CD4-positive, alpha-beta T cell treated with Interleukin-4 for 1 hour (primary cell): ENCODE measurements around the gene MAST4.

ENCODE experiments used
- DNase-seq, 2 donors: peaks; one replicate each; pipeline ENCODE4 v3.0.0-alpha.2; 2020 to 2022

MAST4 gene

DNA sequence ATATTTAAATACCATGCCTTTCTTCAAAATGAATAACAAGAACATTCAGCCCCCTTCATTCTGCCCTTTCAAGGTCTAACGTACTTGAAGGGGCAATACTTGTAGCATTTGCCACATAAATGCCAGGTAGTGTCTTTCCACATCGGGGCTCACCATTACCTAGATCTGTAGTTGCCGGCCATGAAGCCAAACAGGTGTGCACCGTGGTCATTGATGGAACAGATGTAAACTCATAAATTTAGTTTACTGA lies 407.4 kb downstream of the MAST4 start:
- DNase-seq, result no peak

DNA sequence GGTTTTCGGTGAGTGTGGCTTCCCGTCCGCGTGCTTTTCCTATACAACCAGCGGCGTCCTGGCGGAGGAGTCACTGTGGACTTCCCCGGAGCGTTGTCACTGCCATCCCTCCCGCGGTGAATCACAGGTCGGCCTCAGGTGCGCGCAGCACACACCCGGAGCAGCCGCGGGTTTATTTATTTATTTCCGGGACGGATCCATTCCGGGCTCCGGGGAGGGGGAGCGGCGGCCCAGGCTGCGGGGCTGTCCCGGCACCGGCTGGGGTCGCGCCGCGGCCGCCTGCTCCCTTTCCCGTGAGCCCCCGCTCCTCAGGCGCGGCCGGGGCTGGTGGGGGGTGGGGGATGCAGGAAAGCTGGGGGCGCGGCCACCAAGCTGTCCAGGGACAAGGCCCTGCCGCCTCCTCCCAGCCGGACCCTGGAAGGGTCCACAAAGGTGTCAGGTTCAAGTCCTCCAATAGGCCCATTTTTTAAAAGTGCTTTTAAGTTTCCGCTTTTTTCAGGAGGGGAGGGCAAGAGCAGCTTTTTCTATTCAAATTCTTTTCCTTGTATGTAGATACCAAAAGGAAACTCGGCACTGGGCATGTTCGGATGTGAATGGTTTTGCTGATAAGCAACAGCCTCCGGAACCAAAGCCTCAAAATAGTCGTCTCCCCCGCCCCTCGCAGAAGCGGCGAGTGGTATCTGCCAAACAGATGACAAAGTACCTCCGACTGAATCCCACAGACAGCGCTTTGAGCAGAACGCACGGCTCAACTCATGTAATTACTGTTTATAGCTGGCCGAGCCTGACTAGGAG lies 407.9 kb downstream of the MAST4 start:
- DNase-seq, result peak; percentile 89 to 92

DNA sequence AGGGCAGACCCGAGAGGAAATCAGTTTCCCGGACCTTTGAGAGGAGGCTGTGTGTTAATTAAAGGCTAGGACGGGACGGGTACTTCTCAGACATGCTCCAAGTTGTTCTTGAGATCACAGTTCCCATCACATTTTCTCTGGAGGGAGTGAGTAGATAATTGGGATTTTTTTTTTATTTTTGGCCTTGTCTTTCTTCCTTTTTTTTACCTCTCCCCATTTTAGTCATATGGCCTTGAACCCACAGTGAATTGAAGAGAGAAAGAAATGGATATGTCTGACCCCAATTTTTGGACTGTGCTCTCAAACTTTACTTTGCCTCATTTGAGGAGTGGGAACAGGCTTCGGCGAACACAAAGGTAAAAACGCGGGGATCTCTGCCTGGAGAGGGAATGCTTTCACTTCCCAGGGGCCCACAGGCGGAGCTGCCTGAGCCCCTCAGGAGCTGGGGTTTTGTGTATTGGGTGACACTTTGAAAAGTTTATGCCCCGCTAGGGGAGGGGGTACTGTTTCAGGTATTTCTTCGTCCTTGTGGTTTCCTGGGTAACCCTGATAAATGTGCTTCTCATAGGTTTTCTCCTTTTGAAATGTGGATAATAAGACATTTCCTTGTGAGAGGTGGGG lies 408.6 kb downstream of the MAST4 start:
- DNase-seq, result peak in 1 of 2 donors; percentile 19

DNA sequence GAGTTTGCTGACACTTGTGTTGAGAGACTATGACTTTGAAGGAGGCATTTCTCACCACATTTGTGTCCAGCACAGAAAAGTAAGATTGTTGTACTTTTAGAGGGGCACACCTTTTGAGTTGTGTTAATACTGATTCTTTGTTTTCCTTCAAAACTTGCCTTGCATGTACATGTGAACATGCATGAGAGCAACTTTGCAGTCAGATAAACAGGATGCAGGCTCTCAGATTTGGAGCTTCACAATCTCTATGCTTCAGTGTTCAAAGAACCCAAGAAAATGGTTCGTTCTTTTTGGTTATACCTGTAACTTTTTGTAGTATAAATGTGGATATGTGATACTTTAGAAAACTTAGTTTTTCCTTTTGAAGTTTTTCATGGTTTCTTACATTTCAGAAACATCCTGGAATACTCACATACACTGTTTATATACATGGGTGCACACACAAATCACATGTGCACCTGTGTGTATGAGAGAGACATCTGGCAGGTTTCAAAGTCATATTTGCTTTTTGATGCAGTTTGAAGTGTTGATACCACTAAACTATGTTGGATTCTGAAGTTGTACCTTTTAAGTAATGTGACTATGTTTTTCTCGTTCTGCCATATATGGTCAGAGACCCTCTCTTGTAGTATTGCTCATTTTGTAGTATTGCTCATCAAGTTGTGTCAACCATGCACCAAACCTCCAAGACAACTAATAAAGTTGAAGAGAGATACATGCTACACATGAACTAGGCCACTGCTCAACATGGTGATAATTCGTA lies 409.7 kb downstream of the MAST4 start:
- peak in 1 of 2 donors; percentile 10 for DNase-seq

DNA sequence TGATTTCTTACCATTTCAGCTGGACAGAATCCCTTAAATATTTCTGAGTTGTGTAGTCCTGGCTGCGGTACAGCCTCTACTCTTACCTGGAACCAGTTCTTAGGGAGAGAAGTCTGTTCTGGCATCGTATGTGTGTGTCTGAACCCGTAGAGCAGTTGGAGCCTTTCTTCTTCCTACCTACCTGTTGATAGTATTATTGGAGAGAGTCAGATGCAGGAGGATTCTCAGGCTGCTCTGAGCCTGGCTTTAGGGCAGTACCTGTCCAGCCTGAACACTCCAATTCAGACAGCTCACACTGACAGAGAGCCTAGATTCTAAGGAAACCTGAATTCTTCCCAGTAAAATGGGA lies 410.3 kb downstream of the MAST4 start:
- DNase-seq, result no peak

DNA sequence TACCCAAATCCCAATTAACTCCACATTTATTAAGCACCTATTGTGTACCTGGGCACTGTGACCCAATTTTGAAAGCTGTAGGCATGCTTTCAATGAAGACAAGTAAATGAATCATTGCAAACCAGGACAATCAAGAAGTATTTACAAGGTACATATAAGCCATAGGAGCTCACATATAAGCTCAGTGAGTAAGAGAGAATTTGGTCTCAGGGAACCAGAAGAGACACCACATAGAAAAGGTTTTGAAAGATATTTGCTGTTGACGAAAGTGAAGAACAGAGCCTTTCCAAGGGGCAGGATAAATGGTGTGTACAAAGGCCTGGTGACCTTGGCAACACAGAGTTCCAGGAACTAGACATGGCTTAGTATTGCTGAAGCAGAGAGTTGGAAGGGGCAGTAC lies 412.8 kb downstream of the MAST4 start:
- no peak for DNase-seq

DNA sequence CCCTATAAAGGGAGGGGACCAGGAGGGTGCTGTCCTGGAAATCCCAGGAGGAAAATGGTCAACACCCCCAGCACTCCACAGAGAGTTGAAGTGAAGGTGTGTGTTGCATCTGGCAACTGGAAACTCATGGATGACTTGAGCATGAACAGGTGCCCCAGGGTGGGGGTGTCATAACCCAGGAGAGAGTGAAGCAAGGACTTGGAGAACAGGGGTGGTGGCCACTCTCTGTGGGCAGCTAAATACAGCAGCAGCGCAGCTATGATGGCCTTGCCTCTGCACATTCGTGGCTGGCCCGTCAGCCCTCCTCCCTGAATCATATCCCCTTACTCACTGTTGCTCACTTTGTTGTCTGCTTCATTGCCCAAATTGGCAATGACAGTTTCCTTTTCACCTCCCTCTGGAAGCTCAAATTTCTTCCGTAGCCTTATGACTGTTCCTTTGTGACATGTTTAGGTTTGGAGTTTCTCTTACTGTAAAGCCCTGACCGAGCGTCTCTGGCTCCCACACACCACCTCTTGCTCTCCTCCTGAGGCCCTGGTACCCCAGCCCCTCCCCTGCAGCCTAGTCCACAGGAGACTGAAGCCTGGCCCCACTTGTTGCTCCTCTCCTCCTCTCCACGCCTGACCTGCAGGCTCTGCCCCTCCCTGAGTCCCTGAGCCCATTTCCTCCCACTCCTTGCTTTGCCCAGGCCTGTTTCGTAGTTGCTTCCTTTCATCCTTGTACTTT lies 414.7 kb downstream of the MAST4 start:
- DNase-seq, result no peak

DNA sequence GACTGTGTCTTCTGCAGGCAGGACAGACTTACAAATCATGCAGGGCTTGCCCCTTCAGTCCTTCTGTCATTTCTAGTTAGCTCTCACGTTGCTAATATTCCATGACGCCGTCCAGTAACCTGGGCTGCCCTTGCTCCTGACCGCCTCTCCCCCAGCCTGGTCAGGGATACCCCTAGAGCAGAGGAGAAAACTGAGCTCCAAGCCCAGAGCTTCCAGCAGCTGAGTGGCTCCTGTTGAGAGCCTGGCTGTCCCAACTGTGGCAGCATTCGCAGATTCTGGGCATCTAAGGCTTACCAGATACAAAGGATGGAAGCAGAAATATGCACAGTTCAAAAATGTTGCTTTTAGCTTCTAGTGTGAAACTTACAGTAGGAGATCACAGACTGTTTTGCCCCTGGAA lies 415.2 kb downstream of the MAST4 start:
- no peak for DNase-seq

DNA sequence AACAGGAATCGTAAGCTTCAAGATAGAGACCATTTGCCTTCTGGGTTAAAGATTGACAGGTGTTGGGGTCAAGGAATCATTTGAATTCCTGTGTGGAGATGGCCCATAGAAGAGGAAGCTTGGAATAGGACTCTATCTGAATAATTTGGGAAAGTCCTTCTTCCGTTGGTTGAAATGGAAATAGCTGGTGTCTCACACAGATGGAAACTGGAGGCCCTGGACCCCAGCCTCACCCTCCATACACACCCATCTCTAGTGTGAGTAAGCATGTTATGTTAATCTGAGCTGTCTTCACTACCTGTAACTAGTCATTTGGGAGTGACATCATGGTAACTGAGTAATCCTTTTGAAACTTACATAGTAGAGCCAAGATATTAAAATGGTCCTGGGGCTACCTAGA lies 416.0 kb downstream of the MAST4 start:
- no peak for DNase-seq

DNA sequence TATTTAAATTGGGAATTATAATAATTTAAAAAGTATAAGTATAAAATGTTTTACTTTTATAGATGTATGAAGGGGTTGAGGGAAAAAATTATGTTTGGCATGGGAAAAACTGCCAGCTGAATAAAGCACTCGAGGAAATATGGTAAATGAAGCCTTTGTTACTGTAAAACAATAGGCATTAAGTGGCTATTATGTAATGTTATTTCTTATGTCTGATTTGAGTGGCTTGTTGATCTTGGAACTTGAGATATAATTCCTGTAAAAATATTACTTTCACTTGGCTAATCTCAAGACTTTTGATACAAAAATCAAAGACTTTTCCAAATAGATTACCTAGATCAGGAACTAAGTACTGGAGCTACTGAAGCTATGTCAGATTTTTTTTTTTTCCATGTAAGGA lies 417.5 kb downstream of the MAST4 start:
- DNase-seq, result no peak

DNA sequence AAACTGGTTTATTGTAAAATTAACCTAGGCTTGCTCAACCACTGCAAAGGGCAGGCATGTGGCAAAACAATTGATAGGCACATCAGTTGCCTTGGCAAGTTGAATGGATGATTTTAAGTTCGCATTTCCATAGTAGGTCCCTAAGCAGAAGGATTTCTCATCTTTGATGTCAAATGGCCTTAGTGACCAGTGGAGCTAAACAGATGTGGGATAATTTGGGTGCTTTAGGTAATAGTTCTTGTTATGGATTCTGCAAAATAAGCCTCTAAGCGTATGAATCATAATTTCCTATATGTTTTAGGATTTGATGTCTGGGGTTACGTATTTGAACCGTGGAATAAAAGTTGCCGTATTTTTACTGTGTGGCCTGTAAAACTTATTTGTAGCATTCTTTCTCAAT lies 418.0 kb downstream of the MAST4 start:
- no peak for DNase-seq

DNA sequence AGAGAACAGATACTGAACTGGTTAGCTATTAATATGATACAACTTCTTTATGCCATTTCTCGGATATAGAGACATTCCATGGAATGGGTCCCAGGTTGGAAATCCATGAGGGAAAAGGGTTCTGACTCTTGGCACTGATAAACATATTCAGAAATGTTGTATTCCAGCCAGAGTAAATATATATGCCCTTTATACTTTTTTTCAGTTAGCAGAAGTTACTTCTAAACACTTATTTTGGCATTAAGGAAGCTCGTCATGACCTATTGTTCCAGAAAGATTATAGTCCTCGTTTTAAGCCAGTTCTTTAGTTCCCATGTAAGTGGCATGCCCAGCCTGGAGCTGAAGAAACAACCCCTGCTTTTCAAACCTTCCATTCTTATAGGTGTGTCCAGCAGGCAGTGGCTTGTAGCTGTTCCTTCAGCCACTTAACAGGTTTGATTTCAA lies 418.8 kb downstream of the MAST4 start:
- DNase-seq, result no peak

DNA sequence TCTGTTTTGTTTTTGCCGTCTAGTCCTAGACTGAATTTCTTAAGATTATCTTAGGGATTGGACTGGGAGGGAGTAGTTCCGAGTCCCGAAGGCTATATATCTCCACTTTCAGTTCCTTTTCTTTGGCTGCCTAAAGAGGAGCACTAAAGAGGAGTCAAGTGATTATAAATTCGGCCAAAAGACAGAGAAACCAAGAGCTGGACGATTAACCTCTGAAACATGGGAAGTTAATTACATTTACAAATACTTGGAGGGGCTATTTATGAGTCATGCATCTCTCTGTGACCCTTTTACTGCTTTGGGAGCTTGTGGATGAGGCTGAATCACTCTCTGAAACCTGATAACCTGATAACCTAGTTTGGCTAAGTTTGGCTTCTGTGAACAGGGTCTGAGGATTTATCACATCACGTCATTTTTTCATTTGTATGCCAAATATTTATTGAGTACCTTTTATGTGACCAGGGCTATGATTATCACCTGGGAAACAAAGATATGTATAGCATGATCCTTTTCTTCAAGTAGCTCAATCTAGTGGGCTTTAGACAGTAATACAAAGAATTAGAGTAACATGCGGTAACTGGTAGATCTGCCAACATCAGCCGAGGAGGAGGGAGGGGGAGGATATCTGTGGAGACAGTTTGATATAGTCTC lies 419.5 kb downstream of the MAST4 start:
- no peak for DNase-seq

DNA sequence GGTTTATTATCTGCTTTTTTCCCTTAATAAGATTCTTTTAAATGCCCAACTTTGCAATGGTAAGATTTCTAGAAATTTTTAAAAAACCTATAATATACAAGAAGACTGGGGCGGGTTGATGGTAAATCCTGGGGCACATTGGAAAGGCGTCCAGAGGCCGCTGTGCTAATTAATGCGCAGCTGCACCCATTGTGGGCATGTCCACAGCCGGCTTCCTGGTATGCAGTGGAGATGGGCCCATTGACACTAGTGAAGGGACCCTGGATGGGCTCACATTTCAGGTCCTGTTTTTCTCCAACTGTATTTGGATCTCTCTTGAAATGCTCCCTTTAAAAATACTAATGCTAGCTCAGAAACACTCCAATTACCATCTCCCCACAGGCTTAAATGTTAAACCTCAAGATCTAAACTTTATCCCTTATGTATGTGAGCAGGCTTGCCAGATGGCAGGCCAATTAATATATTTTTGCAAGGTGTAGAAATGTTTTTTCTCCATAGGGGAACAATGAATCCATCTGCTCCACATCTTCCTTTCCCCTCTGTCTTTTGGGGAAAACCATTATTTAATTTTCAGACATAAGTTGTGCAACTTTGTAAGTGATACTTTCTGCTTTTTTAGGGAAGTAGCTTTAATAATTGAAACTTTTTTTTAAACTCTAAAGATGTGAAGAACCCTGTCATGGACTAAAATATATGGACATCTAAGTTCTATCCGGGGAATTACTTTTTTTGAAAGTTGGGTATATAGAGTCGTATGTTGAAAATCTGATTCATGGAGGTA lies 423.1 kb downstream of the MAST4 start:
- no peak for DNase-seq

DNA sequence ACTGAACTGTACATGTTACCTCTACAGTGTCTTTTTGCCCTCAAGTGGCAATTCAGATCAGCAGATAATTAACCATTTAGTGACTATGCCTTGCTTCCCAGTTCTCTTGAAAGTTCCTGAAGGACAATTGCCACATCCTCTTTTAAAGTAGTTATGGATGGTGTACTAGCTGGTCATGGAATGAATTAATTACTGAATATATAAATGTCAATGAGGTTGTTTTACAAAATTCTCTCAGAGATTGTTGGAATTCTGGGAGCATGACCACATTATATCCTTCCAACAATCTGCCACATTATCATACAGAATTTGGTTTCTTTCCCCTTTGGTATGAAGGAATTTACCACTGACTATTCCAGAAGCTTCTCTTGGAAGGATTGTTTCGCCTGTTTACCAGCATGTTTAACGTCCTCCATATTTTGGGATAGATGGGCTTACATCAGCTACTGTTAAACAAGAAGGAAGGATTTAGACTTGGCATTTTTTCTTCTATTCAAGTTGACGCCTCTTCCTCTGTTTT lies 424.0 kb downstream of the MAST4 start:
- no peak for DNase-seq

DNA sequence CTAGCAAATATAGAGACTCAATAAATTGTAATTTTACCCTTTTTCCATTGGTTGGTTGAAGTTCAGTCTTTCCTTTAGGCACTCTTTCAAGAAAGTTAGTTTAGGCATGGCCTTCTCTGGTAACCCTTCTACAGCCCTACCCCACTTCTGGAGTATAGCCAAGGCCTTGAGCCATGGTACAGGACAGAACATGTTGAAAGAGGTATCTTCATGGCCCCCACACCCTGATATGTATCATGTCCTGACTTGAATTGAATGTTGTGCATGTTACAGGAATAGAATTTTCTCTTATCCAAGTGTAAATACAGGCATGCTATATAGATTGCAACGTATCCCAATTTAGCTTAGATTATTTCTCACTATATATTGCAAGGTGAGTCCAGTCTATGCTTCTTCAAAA lies 424.8 kb downstream of the MAST4 start:
- DNase-seq, result no peak

DNA sequence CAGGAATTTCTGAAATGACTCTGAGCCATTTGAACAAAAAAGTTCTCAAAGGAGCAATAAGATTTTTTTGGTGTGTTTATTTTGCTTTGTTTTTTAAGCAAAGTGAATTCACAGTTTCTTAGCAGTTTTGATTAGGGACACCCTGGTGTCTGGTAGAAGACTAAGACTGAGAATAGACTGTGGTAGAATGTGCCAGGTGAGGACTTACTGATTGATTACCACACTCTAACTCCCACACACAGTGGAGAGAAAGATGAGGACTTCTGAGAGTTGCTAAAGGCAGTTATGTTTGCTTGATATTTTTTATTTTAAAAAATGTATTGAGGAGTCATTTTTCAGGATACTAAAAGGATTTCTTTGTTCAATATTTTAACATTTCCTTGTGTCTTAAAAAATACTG lies 425.3 kb downstream of the MAST4 start:
- DNase-seq, result no peak

DNA sequence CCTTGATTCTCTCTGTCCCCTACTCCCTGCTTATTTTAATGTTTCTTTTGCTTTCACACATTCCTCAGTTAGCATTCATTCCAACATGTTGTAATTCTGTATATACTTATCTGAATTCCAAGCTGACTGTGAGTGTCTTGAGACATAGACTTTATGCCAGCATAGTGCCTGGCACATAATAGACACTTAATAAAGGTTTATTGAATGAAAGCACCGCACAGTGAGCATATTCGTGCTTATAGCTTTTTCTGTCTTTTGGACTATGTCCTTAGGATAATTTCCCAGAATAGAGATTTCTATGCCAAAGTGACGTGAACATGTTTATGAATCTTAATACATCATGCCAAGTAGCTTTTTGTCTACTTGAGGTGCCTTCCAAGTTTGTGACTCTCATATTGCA lies 425.8 kb downstream of the MAST4 start:
- DNase-seq, result no peak

DNA sequence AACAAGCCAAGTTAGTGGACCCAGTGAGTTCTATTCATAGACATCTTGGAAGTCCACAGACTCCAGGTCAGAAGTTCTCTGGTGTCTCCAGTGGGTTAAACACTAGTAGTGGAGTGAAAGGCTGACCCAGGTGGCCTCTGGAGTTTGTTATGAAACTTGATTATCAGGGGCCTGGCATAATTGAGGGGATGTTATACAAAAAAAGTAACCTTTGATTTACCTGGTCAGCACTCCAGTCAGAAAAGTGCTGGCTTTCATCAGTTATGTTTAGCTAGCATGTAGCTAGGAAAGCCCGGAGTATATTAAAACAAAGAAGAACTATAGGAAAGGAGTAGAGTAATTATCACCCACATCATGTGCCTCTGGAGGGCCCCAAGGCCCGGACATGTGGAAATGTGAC lies 429.3 kb downstream of the MAST4 start:
- DNase-seq, result no peak

DNA sequence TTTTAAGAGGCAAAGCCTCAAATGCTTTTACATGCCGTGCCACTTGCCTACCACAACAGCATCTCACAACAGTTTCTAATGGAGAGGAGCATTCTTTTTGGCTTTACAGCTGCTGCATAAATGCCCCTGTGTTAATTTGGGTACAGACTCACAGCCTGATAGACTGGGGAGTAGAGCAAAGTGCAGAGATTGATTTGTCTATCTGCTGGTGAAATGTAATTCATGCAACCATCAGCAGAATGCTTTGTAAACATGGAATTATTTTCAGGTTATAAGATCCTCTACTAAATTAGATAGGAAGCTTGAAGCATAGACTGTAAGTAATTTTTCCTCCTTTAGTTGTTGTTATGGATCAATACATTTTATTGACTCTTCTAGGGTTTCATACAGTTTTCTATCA lies 430.1 kb downstream of the MAST4 start:
- no peak for DNase-seq

DNA sequence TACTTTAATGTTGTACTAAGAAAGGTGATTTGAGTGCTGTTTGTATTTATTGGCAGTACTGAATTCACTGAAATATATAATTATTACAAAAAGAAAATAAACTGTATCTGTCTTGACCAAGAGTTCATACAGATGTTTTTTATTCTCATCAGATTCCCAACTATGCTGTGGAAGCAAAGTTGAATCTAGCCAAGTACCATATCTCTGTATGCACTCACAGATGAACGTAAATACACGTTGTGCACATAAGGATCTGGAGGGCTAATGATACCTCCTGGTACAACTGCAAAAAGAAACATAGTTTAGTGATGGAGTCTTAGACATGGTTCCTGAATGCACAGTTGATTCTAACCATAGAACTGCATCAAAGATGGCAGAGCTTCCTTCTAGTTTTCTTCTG lies 431.0 kb downstream of the MAST4 start:
- DNase-seq, result no peak

DNA sequence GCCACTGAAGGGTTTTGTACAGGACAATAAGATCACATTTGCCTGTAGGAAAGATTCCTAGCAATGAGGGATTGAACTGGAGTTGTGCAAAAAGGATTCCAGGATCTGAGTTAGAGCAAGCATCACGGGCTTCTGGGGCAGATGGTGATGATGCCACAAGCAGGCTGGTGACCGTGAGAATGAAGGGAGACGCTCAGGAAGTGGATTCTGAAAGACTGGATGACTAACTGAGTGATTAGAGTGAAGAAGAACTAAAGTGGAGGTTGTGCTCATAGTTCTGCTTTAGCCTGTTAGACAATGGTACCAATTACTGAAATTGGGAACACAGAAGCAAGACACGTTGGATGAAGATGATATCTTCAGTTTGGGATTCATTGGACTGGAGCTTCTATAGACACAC lies 432.2 kb downstream of the MAST4 start:
- DNase-seq, result no peak
